ENCODE results near the gene LHFPL6.

LHFPL6 gene

GRCh38 chr13:39506559-39507390, 96.2 kb downstream of the LHFPL6 start:
- Histone ChIP-seq H3K9me3 (ENCODE audit: low read length) (no peaks in the 10 kb centered on the region), H3K4me1 (ENCODE audit: insufficient read depth, low read length) (no peaks in the 10 kb centered on the region), H3K27me3 (ENCODE audit: control insufficient read depth in 1 of 2, insufficient read depth in 2 of 2, low read length in 2 of 2) (no peaks in the 10 kb centered on the region), H3K36me3 (ENCODE audit: insufficient read depth, low read length) (no peaks in the 10 kb centered on the region), H3K9ac (ENCODE audit: low read length) (no peak overlapping the region), H3K4me3 (ENCODE audit: low read depth in 1 of 2, low read length in 2 of 2) (no peak overlapping the region), H3K27ac (ENCODE audit: low read depth, low read length) (no peak overlapping the region)

- H3K9me3 ChIP-seq (ENCODE audit: low read length): no peaks in the 10 kb centered on the region
- peaks cover 3% of the 10 kb centered on the region for H3K4me1 ChIP-seq (ENCODE audit: insufficient read depth, low read length)
- H3K4me3 ChIP-seq (ENCODE audit: low read depth in 1 of 2, low read length in 2 of 2): no peak overlapping the region
- H3K27me3 ChIP-seq (ENCODE audit: control insufficient read depth in 1 of 2, insufficient read depth in 2 of 2, low read length in 2 of 2): no peaks in the 10 kb centered on the region
- H3K27ac ChIP-seq (ENCODE audit: low read depth, low read length): no peak overlapping the region
- no peaks in the 10 kb centered on the region for H3K36me3 ChIP-seq (ENCODE audit: insufficient read depth, low read length)
- no peak overlapping the region for H3K9ac ChIP-seq (ENCODE audit: low read length)
These were observed 97.8 kb downstream of the LHFPL6 start for GRCh38 chr13:39505151-39505550.

- H3K4me1 ChIP-seq (ENCODE audit: insufficient read depth, low read length): peaks cover 8% of the 10 kb centered on the region
- H3K27ac ChIP-seq (ENCODE audit: low read depth, low read length): no peak overlapping the region
- no peak overlapping the region for H3K4me3 ChIP-seq (ENCODE audit: low read depth in 1 of 2, low read length in 2 of 2)
- no peaks in the 10 kb centered on the region for H3K9me3 ChIP-seq (ENCODE audit: low read length)
- H3K9ac ChIP-seq (ENCODE audit: low read length): no peak overlapping the region
- no peaks in the 10 kb centered on the region for H3K36me3 ChIP-seq (ENCODE audit: insufficient read depth, low read length)
- H3K27me3 ChIP-seq (ENCODE audit: control insufficient read depth in 1 of 2, insufficient read depth in 2 of 2, low read length in 2 of 2): no peaks in the 10 kb centered on the region
These were observed 99.9 kb downstream of the LHFPL6 start for GRCh38 chr13:39503048-39503447.

GRCh38 chr13:39501702-39502324, 101.2 kb downstream of the LHFPL6 start:
- Histone ChIP-seq H3K4me1 (ENCODE audit: insufficient read depth, low read length) (peaks cover 8% of the 10 kb centered on the region), H3K36me3 (ENCODE audit: insufficient read depth, low read length) (no peaks in the 10 kb centered on the region), H3K4me3 (ENCODE audit: low read depth in 1 of 2, low read length in 2 of 2) (no peak overlapping the region), H3K27me3 (ENCODE audit: control insufficient read depth in 1 of 2, insufficient read depth in 2 of 2, low read length in 2 of 2) (no peaks in the 10 kb centered on the region), H3K9me3 (ENCODE audit: low read length) (no peaks in the 10 kb centered on the region), H3K27ac (ENCODE audit: low read depth, low read length) (no peak overlapping the region), H3K9ac (ENCODE audit: low read length) (no peak overlapping the region)

- no peak overlapping the region for H3K9ac ChIP-seq (ENCODE audit: low read length)
- H3K27me3 ChIP-seq (ENCODE audit: control insufficient read depth in 1 of 2, insufficient read depth in 2 of 2, low read length in 2 of 2): no peaks in the 10 kb centered on the region
- H3K4me1 ChIP-seq (ENCODE audit: insufficient read depth, low read length): peaks cover 8% of the 10 kb centered on the region
- no peaks in the 10 kb centered on the region for H3K36me3 ChIP-seq (ENCODE audit: insufficient read depth, low read length)
- H3K27ac ChIP-seq (ENCODE audit: low read depth, low read length): no peak overlapping the region
- H3K9me3 ChIP-seq (ENCODE audit: low read length): no peaks in the 10 kb centered on the region
- no peak overlapping the region for H3K4me3 ChIP-seq (ENCODE audit: low read depth in 1 of 2, low read length in 2 of 2)
These were observed 103.4 kb downstream of the LHFPL6 start for GRCh38 chr13:39499604-39500003.

GRCh38 chr13:39498471-39499114, 104.4 kb downstream of the LHFPL6 start:
- Histone ChIP-seq H3K9me3 (ENCODE audit: low read length) (no peaks in the 10 kb centered on the region), H3K27ac (ENCODE audit: low read depth, low read length) (no peak overlapping the region), H3K4me1 (ENCODE audit: insufficient read depth, low read length) (peaks cover 8% of the 10 kb centered on the region)

GRCh38 chr13:39496506-39496905, 106.5 kb downstream of the LHFPL6 start:
- no peaks in the 10 kb centered on the region for H3K36me3 ChIP-seq (ENCODE audit: insufficient read depth, low read length)
- peaks cover 8% of the 10 kb centered on the region for H3K4me1 ChIP-seq (ENCODE audit: insufficient read depth, low read length)
- H3K27me3 ChIP-seq (ENCODE audit: control insufficient read depth in 1 of 2, insufficient read depth in 2 of 2, low read length in 2 of 2): no peaks in the 10 kb centered on the region
- no peak overlapping the region for H3K9ac ChIP-seq (ENCODE audit: low read length)
- no peak overlapping the region for H3K27ac ChIP-seq (ENCODE audit: low read depth, low read length)
- no peak overlapping the region for H3K4me3 ChIP-seq (ENCODE audit: low read depth in 1 of 2, low read length in 2 of 2)
- no peaks in the 10 kb centered on the region for H3K9me3 ChIP-seq (ENCODE audit: low read length)

More at GRCh38 chr13:39498471-39499114, 104.4 kb downstream of the LHFPL6 start:
- no peaks in the 10 kb centered on the region for H3K27me3 ChIP-seq (ENCODE audit: control insufficient read depth in 1 of 2, insufficient read depth in 2 of 2, low read length in 2 of 2)
- no peak overlapping the region for H3K9ac ChIP-seq (ENCODE audit: low read length)
- H3K36me3 ChIP-seq (ENCODE audit: insufficient read depth, low read length): no peaks in the 10 kb centered on the region
- H3K4me3 ChIP-seq (ENCODE audit: low read depth in 1 of 2, low read length in 2 of 2): no peak overlapping the region

GRCh38 chr13:39494633-39495032, 108.4 kb downstream of the LHFPL6 start:
- H3K9me3 ChIP-seq (ENCODE audit: low read length): no peaks in the 10 kb centered on the region
- no peak overlapping the region for H3K4me3 ChIP-seq (ENCODE audit: low read depth in 1 of 2, low read length in 2 of 2)
- H3K27me3 ChIP-seq (ENCODE audit: control insufficient read depth in 1 of 2, insufficient read depth in 2 of 2, low read length in 2 of 2): no peaks in the 10 kb centered on the region
- no peaks in the 10 kb centered on the region for H3K36me3 ChIP-seq (ENCODE audit: insufficient read depth, low read length)
- H3K9ac ChIP-seq (ENCODE audit: low read length): no peak overlapping the region
- no peak overlapping the region for H3K27ac ChIP-seq (ENCODE audit: low read depth, low read length)
- peaks cover 5% of the 10 kb centered on the region for H3K4me1 ChIP-seq (ENCODE audit: insufficient read depth, low read length)

- H3K9me3 ChIP-seq (ENCODE audit: low read length): no peaks in the 10 kb centered on the region
- H3K27ac ChIP-seq (ENCODE audit: low read depth, low read length): no peak overlapping the region
- no peaks in the 10 kb centered on the region for H3K27me3 ChIP-seq (ENCODE audit: control insufficient read depth in 1 of 2, insufficient read depth in 2 of 2, low read length in 2 of 2)
- no peak overlapping the region for H3K4me3 ChIP-seq (ENCODE audit: low read depth in 1 of 2, low read length in 2 of 2)
- H3K4me1 ChIP-seq (ENCODE audit: insufficient read depth, low read length): no peaks in the 10 kb centered on the region
- no peaks in the 10 kb centered on the region for H3K36me3 ChIP-seq (ENCODE audit: insufficient read depth, low read length)
- no peak overlapping the region for H3K9ac ChIP-seq (ENCODE audit: low read length)
These were observed 109.0 kb downstream of the LHFPL6 start for GRCh38 chr13:39494006-39494405.

- Histone ChIP-seq H3K27ac (ENCODE audit: low read depth, low read length) (no peak overlapping the region), H3K9me3 (ENCODE audit: low read length) (no peaks in the 10 kb centered on the region), H3K27me3 (ENCODE audit: control insufficient read depth in 1 of 2, insufficient read depth in 2 of 2, low read length in 2 of 2) (no peaks in the 10 kb centered on the region), H3K4me1 (ENCODE audit: insufficient read depth, low read length) (no peaks in the 10 kb centered on the region), H3K4me3 (ENCODE audit: low read depth in 1 of 2, low read length in 2 of 2) (no peak overlapping the region), H3K36me3 (ENCODE audit: insufficient read depth, low read length) (no peaks in the 10 kb centered on the region), H3K9ac (ENCODE audit: low read length) (no peak overlapping the region)
These were observed 112.9 kb downstream of the LHFPL6 start for GRCh38 chr13:39490136-39490535.

GRCh38 chr13:39486758-39487157, 116.2 kb downstream of the LHFPL6 start:
- H3K9me3 ChIP-seq (ENCODE audit: low read length): no peaks in the 10 kb centered on the region
- no peaks in the 10 kb centered on the region for H3K27me3 ChIP-seq (ENCODE audit: control insufficient read depth in 1 of 2, insufficient read depth in 2 of 2, low read length in 2 of 2)
- H3K4me3 ChIP-seq (ENCODE audit: low read depth in 1 of 2, low read length in 2 of 2): no peak overlapping the region

More at GRCh38 chr13:39486758-39487157, 116.2 kb downstream of the LHFPL6 start:
- Histone ChIP-seq H3K9ac (ENCODE audit: low read length) (no peak overlapping the region), H3K27ac (ENCODE audit: low read depth, low read length) (no peak overlapping the region), H3K4me1 (ENCODE audit: insufficient read depth, low read length) (no peaks in the 10 kb centered on the region), H3K36me3 (ENCODE audit: insufficient read depth, low read length) (no peaks in the 10 kb centered on the region)

Data from muscle layer of colon (tissue), 2 donors.